ENCODE measurements around the gene COX19. TPM values are rescaled to one million over a fixed set of nuclear protein-coding genes. Genes with fewer than 3 reads are reported as not detected.

The COX19 gene
- total RNA-seq, 1 experiment from 2014 or later, result 11.6 TPM

DNA sequence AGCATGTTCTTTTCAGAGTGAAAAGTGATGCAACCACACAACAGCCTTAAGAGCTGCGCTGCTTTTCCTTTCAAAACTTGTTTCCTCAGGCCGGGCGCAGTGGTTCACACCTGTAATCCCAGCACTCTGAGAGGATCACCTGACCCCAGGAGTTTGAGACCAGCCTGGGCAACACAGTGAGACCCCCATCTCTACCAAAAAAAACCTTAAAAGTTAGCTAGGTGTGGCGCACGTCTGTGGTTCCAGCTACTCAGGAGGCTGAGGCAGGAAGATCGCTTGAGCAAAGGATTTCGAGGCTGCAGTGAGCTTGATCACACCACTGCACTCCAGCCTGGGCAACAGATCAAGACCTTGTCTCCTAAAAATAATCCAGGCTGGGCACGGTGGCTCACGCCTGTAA lies 2.0 kb downstream of the COX19 start:
- TF ChIP-seq EZH2phosphoT487 (IDR thresholded peaks at IDR 0.05; ENCODE audit: borderline replicate concordance, low read length) (no peak), EZH2 (IDR thresholded peaks at IDR 0.05; ENCODE audit: low read length, unreplicated experiment) (no peak)
- TF ChIP-seq, protein P1, sequence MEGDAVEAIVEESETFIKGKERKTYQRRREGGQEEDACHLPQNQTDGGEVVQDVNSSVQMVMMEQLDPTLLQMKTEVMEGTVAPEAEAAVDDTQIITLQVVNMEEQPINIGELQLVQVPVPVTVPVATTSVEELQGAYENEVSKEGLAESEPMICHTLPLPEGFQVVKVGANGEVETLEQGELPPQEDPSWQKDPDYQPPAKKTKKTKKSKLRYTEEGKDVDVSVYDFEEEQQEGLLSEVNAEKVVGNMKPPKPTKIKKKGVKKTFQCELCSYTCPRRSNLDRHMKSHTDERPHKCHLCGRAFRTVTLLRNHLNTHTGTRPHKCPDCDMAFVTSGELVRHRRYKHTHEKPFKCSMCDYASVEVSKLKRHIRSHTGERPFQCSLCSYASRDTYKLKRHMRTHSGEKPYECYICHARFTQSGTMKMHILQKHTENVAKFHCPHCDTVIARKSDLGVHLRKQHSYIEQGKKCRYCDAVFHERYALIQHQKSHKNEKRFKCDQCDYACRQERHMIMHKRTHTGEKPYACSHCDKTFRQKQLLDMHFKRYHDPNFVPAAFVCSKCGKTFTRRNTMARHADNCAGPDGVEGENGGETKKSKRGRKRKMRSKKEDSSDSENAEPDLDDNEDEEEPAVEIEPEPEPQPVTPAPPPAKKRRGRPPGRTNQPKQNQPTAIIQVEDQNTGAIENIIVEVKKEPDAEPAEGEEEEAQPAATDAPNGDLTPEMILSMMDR (conservative IDR thresholded peaks at IDR 0.05; ENCODE audit: low read depth, low read length), result no peak
- Histone ChIP-seq H3K79me2 (ENCODE audit: low read length) (peaks cover 45% of the 10 kb centered on the region), H3K4me1 (ENCODE audit: insufficient read depth, low read length) (0 out of 2 replicates have a peak, but pooled peaks cover 4% of the 10 kb centered on the region), H3K27me3 (ENCODE audit: low read length) (no peaks in the 10 kb centered on the region), H3K36me3 (ENCODE audit: low read depth, low read length) (peaks cover 35% of the 10 kb centered on the region), H3K9ac (ENCODE audit: low read length) (no peak overlapping the region), H2AFZ (ENCODE audit: low read length) (no peak overlapping the region), H3K4me3 (ENCODE audit: low read length) (no peak overlapping the region), H3F3A (ENCODE audit: low read length, unreplicated experiment) (no peaks in the 10 kb centered on the region), H3K9me2 (replicated peaks; ENCODE audit: low read length) (no peaks in the 10 kb centered on the region), H4K20me1 (ENCODE audit: low read length) (peaks cover 24% of the 10 kb centered on the region), H3K4me2 (ENCODE audit: low read length) (peak overlapping the region; percentile 6; the same call in 1 of the 2 replicates), H3K27ac (ENCODE audit: low read length) (no peak overlapping the region), H3K9me3 (ENCODE audit: low read length) (no peaks in the 10 kb centered on the region)
- no peak for DNase-seq
- no TSS peak for BruUV-seq (replicated peaks)
- no peak for ATAC-seq
- ChIA-PET POLR2A (ENCODE audit: unreplicated experiment) (interaction anchor here (0.6 kb wide), 1 partner anchor 83 kb away, joined by 4 read pairs; no protein-coding TSS in a partner anchor), CTCF (interaction anchor here (0.6 kb wide), 1 partner anchor 13 kb away, joined by 3 read pairs; no protein-coding TSS in a partner anchor)
- intact Hi-C loops (cut with micrococcal nuclease), result no loop called here

DNA sequence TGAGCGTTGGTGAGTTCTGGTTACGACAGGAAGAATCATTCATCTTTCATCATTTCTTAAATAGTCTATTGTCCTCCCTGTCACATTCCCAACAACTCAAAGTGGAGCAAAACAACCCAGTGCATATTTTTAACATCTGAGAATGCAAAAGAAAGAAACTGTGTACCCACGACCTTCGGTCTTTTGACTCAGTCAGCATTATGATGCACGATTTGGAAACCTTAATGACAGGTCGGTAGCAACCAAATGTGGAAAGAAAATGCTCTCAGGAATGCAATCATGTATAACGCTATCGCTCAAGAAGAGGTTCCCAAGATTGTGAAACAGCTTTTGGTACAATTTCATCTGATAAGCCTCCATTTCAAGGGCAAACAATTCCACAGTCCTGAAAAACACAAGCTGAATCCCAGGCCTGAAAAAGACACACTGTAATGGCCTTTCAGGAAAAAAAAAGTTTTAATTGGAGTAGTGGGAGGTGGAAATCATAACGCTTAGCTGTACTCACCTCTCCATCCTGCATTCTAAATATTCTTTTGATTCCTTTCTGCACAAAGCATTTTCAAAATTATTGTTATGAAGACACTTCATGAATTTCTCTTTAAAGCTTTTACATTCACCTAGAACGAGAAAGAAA lies 2.6 kb downstream of the COX19 start:
- Histone ChIP-seq H4K20me1 (ENCODE audit: low read length) (peaks cover 24% of the 10 kb centered on the region), H3K4me1 (ENCODE audit: insufficient read depth, low read length) (0 out of 2 replicates have a peak, but pooled peaks cover 4% of the 10 kb centered on the region), H3K9ac (ENCODE audit: low read length) (no peak overlapping the region), H2AFZ (ENCODE audit: low read length) (no peak overlapping the region), H3K9me2 (replicated peaks; ENCODE audit: low read length) (no peaks in the 10 kb centered on the region), H3K27me3 (ENCODE audit: low read length) (no peaks in the 10 kb centered on the region), H3K9me3 (ENCODE audit: low read length) (no peaks in the 10 kb centered on the region), H3F3A (ENCODE audit: low read length, unreplicated experiment) (no peaks in the 10 kb centered on the region), H3K4me3 (ENCODE audit: low read length) (no peak overlapping the region), H3K36me3 (ENCODE audit: low read depth, low read length) (peaks cover 37% of the 10 kb centered on the region), H3K79me2 (ENCODE audit: low read length) (peaks cover 45% of the 10 kb centered on the region), H3K27ac (ENCODE audit: low read length) (no peak overlapping the region), H3K4me2 (ENCODE audit: low read length) (peak overlapping the region; percentile 6; the same call in 1 of the 2 replicates)
- no peak for DNase-seq
- no peak for ATAC-seq
- ChIA-PET CTCF (interaction anchor here (0.6 kb wide), 1 partner anchor 13 kb away, joined by 3 read pairs; no protein-coding TSS in a partner anchor), POLR2A (ENCODE audit: unreplicated experiment) (no interaction called here)
- TF ChIP-seq, protein P1 (conservative IDR thresholded peaks at IDR 0.05; ENCODE audit: low read depth, low read length), result no peak
- TF ChIP-seq EZH2phosphoT487 (IDR thresholded peaks at IDR 0.05; ENCODE audit: borderline replicate concordance, low read length), result no peak
- no peak for TF ChIP-seq EZH2 (IDR thresholded peaks at IDR 0.05; ENCODE audit: low read length, unreplicated experiment)
- intact Hi-C loops (cut with micrococcal nuclease), result no loop called here
- BruUV-seq (replicated peaks), result no TSS peak

DNA sequence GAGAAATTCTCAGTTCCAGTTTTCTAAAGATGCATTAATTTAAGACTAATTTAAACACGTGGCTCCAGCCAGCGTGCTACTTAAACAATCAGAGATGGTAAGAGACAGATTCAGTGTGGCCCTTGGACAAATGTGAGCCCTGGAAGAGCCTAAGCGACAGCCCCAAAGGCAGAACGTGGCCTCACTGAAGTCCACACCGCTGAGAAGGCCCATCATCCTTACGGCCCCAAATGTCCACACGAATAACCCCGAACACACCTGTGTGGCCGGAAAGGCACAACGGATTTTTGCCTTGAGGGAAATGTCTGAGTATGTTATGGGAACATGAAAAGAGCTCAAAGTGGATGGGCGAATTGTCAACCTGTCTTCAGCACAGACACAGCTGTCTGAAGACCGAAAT lies 3.2 kb downstream of the COX19 start:
- H3K79me2 ChIP-seq (ENCODE audit: low read length), result peaks cover 45% of the 10 kb centered on the region
- 0 out of 2 replicates have a peak, but pooled peaks cover 4% of the 10 kb centered on the region for H3K4me1 ChIP-seq (ENCODE audit: insufficient read depth, low read length)
- no peaks in the 10 kb centered on the region for H3K27me3 ChIP-seq (ENCODE audit: low read length)
- intact Hi-C loops (cut with micrococcal nuclease), result no loop called here
- H3K4me2 ChIP-seq (ENCODE audit: low read length), result no peak overlapping the region
- H3K4me3 ChIP-seq (ENCODE audit: low read length), result no peak overlapping the region
- TF ChIP-seq, protein P1 (conservative IDR thresholded peaks at IDR 0.05; ENCODE audit: low read depth, low read length), result no peak
- TF ChIP-seq EZH2phosphoT487 (IDR thresholded peaks at IDR 0.05; ENCODE audit: borderline replicate concordance, low read length) (no peak), EZH2 (IDR thresholded peaks at IDR 0.05; ENCODE audit: low read length, unreplicated experiment) (no peak)
- DNase-seq (no peak), ATAC-seq (no peak)
- H3F3A ChIP-seq (ENCODE audit: low read length, unreplicated experiment), result no peaks in the 10 kb centered on the region
- BruUV-seq (replicated peaks), result no TSS peak
- no peaks in the 10 kb centered on the region for H3K9me3 ChIP-seq (ENCODE audit: low read length)
- H3K36me3 ChIP-seq (ENCODE audit: low read depth, low read length), result peaks cover 40% of the 10 kb centered on the region
- no peaks in the 10 kb centered on the region for H3K9me2 ChIP-seq (replicated peaks; ENCODE audit: low read length)
- no peak overlapping the region for H2AFZ ChIP-seq (ENCODE audit: low read length)
- ChIA-PET CTCF (no interaction called here), POLR2A (ENCODE audit: unreplicated experiment) (no interaction called here)
- peaks cover 24% of the 10 kb centered on the region for H4K20me1 ChIP-seq (ENCODE audit: low read length)
- no peak overlapping the region for H3K27ac ChIP-seq (ENCODE audit: low read length)
- no peak overlapping the region for H3K9ac ChIP-seq (ENCODE audit: low read length)

Data from PC-3 (cell line).